ENCODE data around the gene LPO. TPM values are rescaled to one million over a fixed set of nuclear protein-coding genes. Genes with fewer than 3 reads are reported as not detected.
A peak's percentile ranks its signal among the peaks of the same experiment; 100 is the strongest.

Gene LPO
- total RNA-seq, 1 donor: not detected

GRCh38 chr17:58210922-58211321 is 27.5 kb upstream of the LPO start:
- TF ChIP-seq CTCF (IDR thresholded peaks at IDR 0.05; ENCODE audit: insufficient read depth, low read length): no peak
- DNase-seq (ENCODE audit: low read depth): no peak
- no peak overlapping the region for H3K4me3 ChIP-seq (ENCODE audit: low read depth, low read length)

GRCh38 chr17:58215685-58216084 is 22.7 kb upstream of the LPO start:
- TF ChIP-seq CTCF (IDR thresholded peaks at IDR 0.05; ENCODE audit: insufficient read depth, low read length): no peak
- DNase-seq (ENCODE audit: low read depth): no peak
- H3K4me3 ChIP-seq (ENCODE audit: low read depth, low read length): no peak overlapping the region

- no peak for TF ChIP-seq CTCF (IDR thresholded peaks at IDR 0.05; ENCODE audit: insufficient read depth, low read length)
- DNase-seq (ENCODE audit: low read depth): no peak
- no peak overlapping the region for H3K4me3 ChIP-seq (ENCODE audit: low read depth, low read length)
Observed at GRCh38 chr17:58217766-58218165, 20.6 kb upstream of the LPO start.

- peak within 1 kb of the TSS; percentile 78 for H3K4me3 ChIP-seq (ENCODE audit: low read depth, low read length)
- TF ChIP-seq CTCF (IDR thresholded peaks at IDR 0.05; ENCODE audit: insufficient read depth, low read length): peak; percentile 68
- peak; percentile 86 for DNase-seq (ENCODE audit: low read depth)
Observed at GRCh38 chr17:58219007-58219788, 19.2 kb upstream of the LPO start, which contains the start of gene MKS1. TSS of gene MKS1 (minus strand) at chr17:58219255. CDS start at chr17:58219230, 25 bp downstream.

- no peak overlapping the region for H3K4me3 ChIP-seq (ENCODE audit: low read depth, low read length)
- no peak for TF ChIP-seq CTCF (IDR thresholded peaks at IDR 0.05; ENCODE audit: insufficient read depth, low read length)
- DNase-seq (ENCODE audit: low read depth): no peak
Observed at GRCh38 chr17:58219789-58220183, 18.6 kb upstream of the LPO start.

GRCh38 chr17:58224315-58224714 is 14.1 kb upstream of the LPO start:
- no peak for TF ChIP-seq CTCF (IDR thresholded peaks at IDR 0.05; ENCODE audit: insufficient read depth, low read length)
- DNase-seq (ENCODE audit: low read depth): peak; percentile 53
- no peak overlapping the region for H3K4me3 ChIP-seq (ENCODE audit: low read depth, low read length)

Measured in fibroblast of the aortic adventitia (primary cell).